K562 (cell line): Measurements from ENCODE around the gene SGPL1. TPM values are rescaled to one million over a fixed set of nuclear protein-coding genes. Genes with fewer than 3 reads are reported as not detected.

ENCODE experiments used
- ATAC-seq: fragments of 200-7000 bp; cut with Tn5 transposase; 3 replicates; pipeline ENCODE4 v1.9.1; 2020; ENCODE audit warnings: moderate library complexity
- BruUV-seq: library from RNA; stranded (reverse); fragments of 400-500 nt; replicated peaks from 2 replicates; lab custom pipeline; 2021; lab: Mats Ljungman, UMichigan
- CTCF ChIA-PET: fragments of 300-600 bp; formaldehyde crosslinking; extraction: SDS; loops from one replicate; lab custom pipeline; 2021; ENCODE audit warnings: low intra/inter-chr PET ratio; lab: Yijun Ruan, JAX
- POLR2A ChIA-PET: fragments of 300-600, 350-650 bp; sonication (Branson Sonifier 250); formaldehyde crosslinking; extraction: SDS; loops from one replicate; lab custom pipeline; 2021; ENCODE audit warnings: antibody characterized with exemption, inconsistent platforms; lab: Yijun Ruan, JAX
- DNase-seq, 4 experiments: peaks; one replicate each; pipeline versions ENCODE4 v3.0.0 to v3.0.0-alpha.2; 2011 to 2018; ENCODE audit warnings: low spot score in 3 of 4, mixed read lengths in 3 of 4; ENCODE audit errors: extremely low read depth in 1 of 4
- FAIRE-seq: peaks from 2 replicates; lab custom pipeline; 2011; peaks lifted over from hg19 to GRCh38; lab: Jason Lieb, UNC
- H2AFZ ChIP-seq: 2 replicates; pipeline ENCODE4 v1.6.0; 2011; ENCODE audit warnings: low read depth, low read length, control low read depth, inconsistent platforms
- H3K27ac ChIP-seq: fragments of 200-600 bp; 3 replicates; pipeline ENCODE4 v1.8.0; 2011; ENCODE audit warnings: low read depth, mild to moderate bottlenecking, control low read depth, inconsistent platforms, low read length, moderate library complexity, mixed read lengths; ENCODE audit errors: extremely low read depth
- H3K27me3 ChIP-seq, 2 experiments: fragments of 300-600 bp in 1 of 2; 2 replicates in 1 of 2; 3 replicates in 1 of 2; pipeline versions ENCODE4 v1.6.0 to v1.8.0; 2011; ENCODE audit warnings: inconsistent platforms in 2 of 2, low read length in 2 of 2, mild to moderate bottlenecking in 1 of 2, mixed read lengths in 1 of 2, moderate library complexity in 1 of 2; ENCODE audit not compliant: control insufficient read depth in 2 of 2, insufficient read depth in 2 of 2
- H3K36me3 ChIP-seq: fragments of 300-600 bp; 3 replicates; pipeline ENCODE4 v1.8.0; 2011; ENCODE audit warnings: mild to moderate bottlenecking, low read length, inconsistent platforms; ENCODE audit not compliant: control insufficient read depth, insufficient read depth
- H3K4me1 ChIP-seq, 2 experiments: fragments of 200-600 bp in 1 of 2; replicated peaks in 1 of 2; 2 replicates in 1 of 2; 3 replicates in 1 of 2; pipeline versions ENCODE4 v1.5.1 to v1.8.0; 2011; ENCODE audit warnings: inconsistent platforms in 2 of 2, low read length in 2 of 2, mild to moderate bottlenecking in 1 of 2, mixed read lengths in 1 of 2, moderate library complexity in 1 of 2; ENCODE audit not compliant: control insufficient read depth in 2 of 2, insufficient read depth in 2 of 2
- H3K4me2 ChIP-seq: 2 replicates; pipeline ENCODE4 v1.6.1; 2011; ENCODE audit warnings: low read length, control low read depth, inconsistent platforms, mixed read lengths; ENCODE audit not compliant: insufficient read depth
- H3K4me3 ChIP-seq: fragments of 200-600 bp; sonication (generic), shearing (Covaris generic); 2 replicates; pipeline ENCODE4 v1.5.1; 2016; ENCODE audit warnings: control low read depth, inconsistent platforms
- H3K79me2 ChIP-seq: fragments of 200-600 bp; 3 replicates; pipeline ENCODE4 v1.8.0; 2011; ENCODE audit warnings: low read length, inconsistent platforms; ENCODE audit not compliant: control insufficient read depth, insufficient read depth
- H3K9ac ChIP-seq, 2 experiments: 2 replicates each; pipeline versions ENCODE4 v1.6.0 to v1.6.1; 2011; ENCODE audit warnings: low read depth in 2 of 2, low read length in 2 of 2, control low read depth in 1 of 2, inconsistent platforms in 1 of 2, mild to moderate bottlenecking in 1 of 2, mixed read lengths in 1 of 2; ENCODE audit not compliant: insufficient read depth in 1 of 2
- H3K9me1 ChIP-seq: one replicate; pipeline ENCODE4 v1.6.0; 2011; ENCODE audit warnings: inconsistent platforms, mild to moderate bottlenecking, low read length, moderate library complexity; ENCODE audit not compliant: control insufficient read depth, insufficient read depth
- H3K9me3 ChIP-seq: replicated peaks from 2 replicates; pipeline ENCODE4 v1.5.1; 2011; ENCODE audit warnings: low read depth, low read length, inconsistent platforms; ENCODE audit not compliant: control insufficient read depth, insufficient read depth
- H4K20me1 ChIP-seq: replicated peaks from 2 replicates; pipeline ENCODE4 v1.6.1; 2011; ENCODE audit warnings: low read length, inconsistent platforms, mixed read lengths; ENCODE audit not compliant: control insufficient read depth, insufficient read depth
- ARNT ChIP-seq, 2 experiments: fragments of 450-650 bp; IDR thresholded peaks; 2 replicates each; pipeline ENCODE4 v1.6.1; 2016; ENCODE audit warnings: mild to moderate bottlenecking in 1 of 2
- CEBPB ChIP-seq: fragments of 450-650 bp; IDR thresholded peaks from 2 replicates; pipeline ENCODE4 v1.6.1; 2016; ENCODE audit warnings: missing genetic modification characterization, missing compliant biosample characterization
- DMBX1 ChIP-seq: fragments of 250-450 bp; sonication (Bioruptor Pico); IDR thresholded peaks from 2 replicates; pipeline ENCODE4 v1.8.0; 2022; ENCODE audit warnings: inconsistent platforms, mild to moderate bottlenecking, moderate library complexity, borderline replicate concordance
- GATAD2A ChIP-seq: fragments of 450-650 bp; IDR thresholded peaks from 2 replicates; pipeline ENCODE4 v1.6.1; 2017
- JUNB ChIP-seq: fragments of 450-650 bp; formaldehyde crosslinking; conservative IDR thresholded peaks from 2 replicates; pipeline ENCODE4 v1.4.0; 2020; ENCODE audit warnings: mild to moderate bottlenecking
- PRPF4 ChIP-seq: fragments of 200-400 bp; formaldehyde crosslinking; IDR thresholded peaks from one replicate; pipeline ENCODE4 v1.6.1; 2017; ENCODE audit warnings: low read length, low read depth, mild to moderate bottlenecking; ENCODE audit not compliant: insufficient read depth, poor library complexity, severe bottlenecking
- SAFB ChIP-seq: fragments of 200-400 bp; formaldehyde crosslinking; IDR thresholded peaks from 2 replicates; pipeline ENCODE4 v1.6.1; 2017; ENCODE audit warnings: low read depth, low read length, borderline replicate concordance
- ZBED1 ChIP-seq: IDR thresholded peaks from 2 replicates; pipeline ENCODE4 v1.6.1; 2014
- ZBTB8A ChIP-seq: fragments of 450-650 bp; IDR thresholded peaks from 2 replicates; pipeline ENCODE4 v1.6.1; 2018; ENCODE audit warnings: mild to moderate bottlenecking, moderate library complexity; ENCODE audit not compliant: partially characterized antibody
- ZC3H11A ChIP-seq: IDR thresholded peaks from 2 replicates; pipeline ENCODE4 v1.6.1; 2012; ENCODE audit warnings: low read depth, low read length, improper control_type of control experiment
- ZFP30 ChIP-seq: fragments of 250-450 bp; sonication (Bioruptor Pico); IDR thresholded peaks from 2 replicates; pipeline ENCODE4 v1.8.0; 2022; ENCODE audit warnings: moderate library complexity, mild to moderate bottlenecking, inconsistent platforms, borderline replicate concordance
- ZFPM2 ChIP-seq: fragments of 250-450 bp; sonication (Bioruptor Pico); IDR thresholded peaks from 2 replicates; pipeline ENCODE4 v1.5.1; 2022; ENCODE audit warnings: mild to moderate bottlenecking
- ZNF124 ChIP-seq: sonication (generic); formaldehyde crosslinking; IDR thresholded peaks from 2 replicates; pipeline ENCODE4 v1.8.1; 2022; ENCODE audit warnings: missing genetic modification reagents
- ZNF830 ChIP-seq: fragments of 250-450 bp; sonication (Bioruptor Pico); IDR thresholded peaks from 2 replicates; pipeline ENCODE4 v1.5.0; 2021; ENCODE audit warnings: mild to moderate bottlenecking
- ZSCAN32 ChIP-seq: fragments of 450-650 bp; formaldehyde crosslinking; IDR thresholded peaks from 2 replicates; pipeline ENCODE4 v1.4.0; 2020; ENCODE audit warnings: mild to moderate bottlenecking, moderate library complexity
- WGBS: fragments of 100-300 bp; shearing (Covaris generic); methylation state at CpG from one replicate; pipeline ENCODE4 v1.1.6; 2016; ENCODE audit warnings: low coverage, mixed read lengths; ENCODE audit not compliant: insufficient coverage; ENCODE audit errors: missing lambda C conversion rate; 5-methylcytosine and 5-hydroxymethylcytosine counted together
- in situ Hi-C: fragments of 300-500 bp; cut with MboI; formaldehyde crosslinking; loops from 4 replicates; pipeline ENCODE4 v1.15.0; 2018; ENCODE audit warnings: inconsistent platforms, mixed read lengths
- intact Hi-C: fragments of 100-400 bp; cut with micrococcal nuclease; formaldehyde crosslinking; loops from 2 replicates; pipeline ENCODE4 v1.14.2; 2022
- polyA plus RNA-seq, 8 experiments: library from polyadenylated mRNA; depleted of rRNA in 4 of 8; stranded (reverse) in 5 of 8; unstranded in 3 of 8; fragments of >200 nt; fragmentation: Nextera tagmentation in 2 of 8; fragmentation: Illumina TruSeq in 1 of 8; extraction: Ambion mirVana in 2 of 8; extraction: Trizol in 1 of 8; gene quantifications; 2 replicates each; pipeline versions ENCODE4 v1.2.1 to v1.2.3, GENCODE V29; 2011 to 2014; ENCODE audit warnings: inconsistent platforms in 1 of 8, missing spikeins in 1 of 8
- total RNA-seq, 7 experiments: library from RNA; depleted of rRNA in 6 of 7; stranded (reverse); fragments of >200 nt in 6 of 7; fragmentation: Illumina TruSeq in 2 of 7; extraction: Trizol in 2 of 7; gene quantifications; 2 replicates each; pipeline versions ENCODE4 v1.2.1 to v1.2.3, GENCODE V29; 2011 to 2021; ENCODE audit warnings: low replicate concordance in 1 of 7
- TF ChIP-seq, protein P1 (sequence below): fragments of 250-450 bp; sonication (Bioruptor Pico); IDR thresholded peaks from 2 replicates; pipeline ENCODE4 v1.8.0; 2022; ENCODE audit warnings: moderate library complexity, mild to moderate bottlenecking, inconsistent platforms
- TF ChIP-seq, protein P2 (sequence below): sonication (generic); formaldehyde crosslinking; IDR thresholded peaks from 2 replicates; pipeline ENCODE4 v1.8.1; 2023; ENCODE audit warnings: mild to moderate bottlenecking, missing genetic modification reagents

Gene SGPL1
- total and polyA plus RNA-seq, 9 of the 15 experiments (the other 6 are each of a cell fraction or from before 2014, with no cell fraction given) = 6.0 to 18.0 (median 8.7) TPM

DNA sequence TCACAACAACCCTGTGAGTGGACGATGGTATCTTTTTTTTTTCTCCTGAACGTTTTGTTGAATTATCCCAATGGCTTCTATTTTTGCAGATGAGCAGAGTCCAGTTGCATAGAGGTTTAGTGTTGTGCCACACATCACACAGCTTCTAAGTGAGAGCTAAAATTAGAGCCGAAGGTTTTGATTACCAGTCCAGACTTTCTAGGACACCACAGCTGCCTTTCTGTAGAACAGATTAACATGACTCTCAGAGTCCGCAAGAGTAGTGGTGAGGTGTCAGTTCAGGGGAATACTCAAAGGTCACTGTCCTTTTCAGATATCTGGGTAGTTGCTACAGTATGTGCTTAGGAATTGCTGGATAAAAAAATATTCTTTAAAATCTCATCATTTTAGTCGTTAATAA, 13.8 kb downstream of the SGPL1 start:
- WGBS = 50% methylated on average over 5 of the region's 5 CpGs
- H3K4me1 ChIP-seq = peaks cover 0 to 29% of the 10 kb centered on the region in 2 experiments; a peak in 3 of 5 replicates
- ATAC-seq (no peak), DNase-seq (no peak), FAIRE-seq (no peak)
- H3K4me2 ChIP-seq = no peak overlapping the region
- H4K20me1 ChIP-seq = no peaks in the 10 kb centered on the region
- H3K9me3 ChIP-seq = no peaks in the 10 kb centered on the region
- no peaks in the 10 kb centered on the region for H3K36me3 ChIP-seq
- intact Hi-C loops = no loop called here
- H3K79me2 ChIP-seq = no peaks in the 10 kb centered on the region
- in situ Hi-C loops = no loop called here
- no peak for TF ChIP-seq PRPF4
- no peak for TF ChIP-seq ARNT (IDR thresholded peaks at IDR 0.05)
- no peak for TF ChIP-seq ZBTB8A
- TF ChIP-seq, protein P1, sequence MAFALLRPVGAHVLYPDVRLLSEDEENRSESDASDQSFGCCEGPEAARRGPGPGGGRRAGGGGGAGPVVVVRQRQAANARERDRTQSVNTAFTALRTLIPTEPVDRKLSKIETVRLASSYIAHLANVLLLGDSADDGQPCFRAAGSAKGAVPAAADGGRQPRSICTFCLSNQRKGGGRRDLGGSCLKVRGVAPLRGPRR (CRISPR knock-in tag) = no peak
- TF ChIP-seq ZFPM2 (CRISPR knock-in tag) = no peak
- TF ChIP-seq ZC3H11A = no peak
- no peak for TF ChIP-seq ZSCAN32 (CRISPR knock-in tag)
- no peak for TF ChIP-seq GATAD2A
- no peak for TF ChIP-seq ZFP30 (CRISPR knock-in tag)
- TF ChIP-seq SAFB = no peak
- no peak for TF ChIP-seq CEBPB (tag)
- TF ChIP-seq JUNB = no peak
- TF ChIP-seq ZNF830 (CRISPR knock-in tag) = no peak
- TF ChIP-seq ZNF124 (CRISPR knock-in tag) = no peak
- TF ChIP-seq, protein P2, sequence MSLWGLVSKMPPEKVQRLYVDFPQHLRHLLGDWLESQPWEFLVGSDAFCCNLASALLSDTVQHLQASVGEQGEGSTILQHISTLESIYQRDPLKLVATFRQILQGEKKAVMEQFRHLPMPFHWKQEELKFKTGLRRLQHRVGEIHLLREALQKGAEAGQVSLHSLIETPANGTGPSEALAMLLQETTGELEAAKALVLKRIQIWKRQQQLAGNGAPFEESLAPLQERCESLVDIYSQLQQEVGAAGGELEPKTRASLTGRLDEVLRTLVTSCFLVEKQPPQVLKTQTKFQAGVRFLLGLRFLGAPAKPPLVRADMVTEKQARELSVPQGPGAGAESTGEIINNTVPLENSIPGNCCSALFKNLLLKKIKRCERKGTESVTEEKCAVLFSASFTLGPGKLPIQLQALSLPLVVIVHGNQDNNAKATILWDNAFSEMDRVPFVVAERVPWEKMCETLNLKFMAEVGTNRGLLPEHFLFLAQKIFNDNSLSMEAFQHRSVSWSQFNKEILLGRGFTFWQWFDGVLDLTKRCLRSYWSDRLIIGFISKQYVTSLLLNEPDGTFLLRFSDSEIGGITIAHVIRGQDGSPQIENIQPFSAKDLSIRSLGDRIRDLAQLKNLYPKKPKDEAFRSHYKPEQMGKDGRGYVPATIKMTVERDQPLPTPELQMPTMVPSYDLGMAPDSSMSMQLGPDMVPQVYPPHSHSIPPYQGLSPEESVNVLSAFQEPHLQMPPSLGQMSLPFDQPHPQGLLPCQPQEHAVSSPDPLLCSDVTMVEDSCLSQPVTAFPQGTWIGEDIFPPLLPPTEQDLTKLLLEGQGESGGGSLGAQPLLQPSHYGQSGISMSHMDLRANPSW (CRISPR knock-in tag) = no peak
- TF ChIP-seq ZBED1 = no peak
- no peak for TF ChIP-seq DMBX1 (CRISPR knock-in tag)
- H3K27ac ChIP-seq = no peak overlapping the region
- no peak overlapping the region for H2AFZ ChIP-seq
- no peaks in the 10 kb centered on the region for H3K27me3 ChIP-seq
- H3K4me3 ChIP-seq = no peak overlapping the region
- ChIA-PET CTCF (interaction anchor here (0.6 kb wide), 1 partner anchor 294 kb away, joined by 4 read pairs; no protein-coding TSS in a partner anchor), POLR2A (interaction anchor here (0.6 to 1.2 kb wide), 4 partner anchors 10 to 436 kb away, joined by 3 read pairs; no protein-coding TSS in a partner anchor)
- H3K9me1 ChIP-seq = no peaks in the 10 kb centered on the region
- BruUV-seq = no TSS peak
- H3K9ac ChIP-seq = no peak overlapping the region
